Cortex of kidney (tissue), 1 donor: ENCODE measurements around the gene PSEN1.

Experiments used
- DNase-seq: peaks from one replicate; lab custom pipeline; 2025; lab: John Stamatoyannopoulos, UW

Gene PSEN1

GRCh38 chr14:73239393-73240241, 103.3 kb downstream of the PSEN1 start:
- no peak for DNase-seq

- no peak for DNase-seq
Observed at GRCh38 chr14:73240816-73241480, 104.6 kb downstream of the PSEN1 start.

GRCh38 chr14:73241481-73242165, 105.3 kb downstream of the PSEN1 start:
- DNase-seq, result no peak

- no peak for DNase-seq
Observed at GRCh38 chr14:73242357-73242901, 106.1 kb downstream of the PSEN1 start.

GRCh38 chr14:73243341-73243740, 107.0 kb downstream of the PSEN1 start:
- no peak for DNase-seq

GRCh38 chr14:73243748-73244147, 107.4 kb downstream of the PSEN1 start:
- no peak for DNase-seq

- DNase-seq, result no peak
Observed at GRCh38 chr14:73244541-73245290, 108.4 kb downstream of the PSEN1 start.

GRCh38 chr14:73245480-73246325, 109.4 kb downstream of the PSEN1 start:
- no peak for DNase-seq

GRCh38 chr14:73246387-73247150, 110.3 kb downstream of the PSEN1 start:
- no peak for DNase-seq

GRCh38 chr14:73248108-73248868, 112.0 kb downstream of the PSEN1 start:
- no peak for DNase-seq

- DNase-seq, result no peak
Observed at GRCh38 chr14:73249108-73249507, 112.8 kb downstream of the PSEN1 start.

- DNase-seq, result no peak
Observed at GRCh38 chr14:73249564-73250316, 113.4 kb downstream of the PSEN1 start.

- DNase-seq, result no peak
Observed at GRCh38 chr14:73250317-73250713, 114.0 kb downstream of the PSEN1 start.

GRCh38 chr14:73250781-73251500, 114.6 kb downstream of the PSEN1 start:
- DNase-seq, result no peak

- DNase-seq, result no peak
Observed at GRCh38 chr14:73251516-73252215, 115.4 kb downstream of the PSEN1 start.

GRCh38 chr14:73252491-73253322, 116.4 kb downstream of the PSEN1 start:
- DNase-seq, result no peak

- no peak for DNase-seq
Observed at GRCh38 chr14:73253323-73253610, 117.0 kb downstream of the PSEN1 start.
